ENCODE data around the gene SLC4A4. TPM values are rescaled to one million over a fixed set of nuclear protein-coding genes. Genes with fewer than 3 reads are reported as not detected.

The SLC4A4 gene
- total RNA-seq, 1 experiment from 2014 or later, result 0.92 TPM

GRCh38 chr4:71389149-71389827 is 50.5 kb downstream of the SLC4A4 start:
- H2BK20ac ChIP-seq (ENCODE audit: low read depth, low read length, poor library complexity, severe bottlenecking), result no peak overlapping the region
- no peaks in the 10 kb centered on the region for H3K23me2 ChIP-seq (ENCODE audit: insufficient read length, low read depth, low read length, poor library complexity, severe bottlenecking)
- no peaks in the 10 kb centered on the region for H3K9me3 ChIP-seq (ENCODE audit: control insufficient read depth, low read depth, low read length)
- no peak overlapping the region for H3K4me2 ChIP-seq (ENCODE audit: insufficient read depth, insufficient read length, low read length)
- no peak overlapping the region for H3K23ac ChIP-seq (ENCODE audit: insufficient read length, low read depth, low read length)
- no peak for TF ChIP-seq CTCF (conservative IDR thresholded peaks at IDR 0.05)
- no peaks in the 10 kb centered on the region for H3K27me3 ChIP-seq (ENCODE audit: insufficient read depth, low read length)
- H2BK12ac ChIP-seq (ENCODE audit: insufficient read length, low read depth, low read length), result no peak overlapping the region
- H2BK120ac ChIP-seq (ENCODE audit: low read depth, low read length, poor library complexity, severe bottlenecking), result no peak overlapping the region
- no peaks in the 10 kb centered on the region for H4K20me1 ChIP-seq (ENCODE audit: control insufficient read depth, insufficient read depth, insufficient read length)
- H3K4me3 Mint-ChIP-seq, result no peak overlapping the region
- H3K27ac ChIP-seq (ENCODE audit: insufficient read length, low read depth, low read length), result no peak overlapping the region
- no peak overlapping the region for H3K56ac ChIP-seq (ENCODE audit: insufficient read length, low read depth, low read length)
- H3K27me3 Mint-ChIP-seq (ENCODE audit: low read depth), result no peaks in the 10 kb centered on the region
- no peak overlapping the region for H2BK15ac ChIP-seq (ENCODE audit: low read depth, low read length)
- no peak overlapping the region for H3K4ac ChIP-seq (ENCODE audit: low read depth, low read length)
- peaks cover 13 to 15% of the 10 kb centered on the region in 2 experiments for H3K4me1 Mint-ChIP-seq
- peaks cover 0 to 11% (median 4%) of the 10 kb centered on the region in 3 experiments; a peak in 4 of 7 replicates for H3K36me3 Mint-ChIP-seq (ENCODE audit: insufficient read depth in 1 of 3, low read depth in 3 of 3)
- H3K9me3 Mint-ChIP-seq, result peaks cover 0 to 2% of the 10 kb centered on the region in 2 experiments; a peak in 1 of 5 replicates
- H3K79me2 ChIP-seq (ENCODE audit: insufficient read depth, low read length), result no peaks in the 10 kb centered on the region
- H3K79me1 ChIP-seq (ENCODE audit: insufficient read depth, low read depth, low read length, poor library complexity, severe bottlenecking), result no peaks in the 10 kb centered on the region
- no peak overlapping the region for H4K8ac ChIP-seq (replicated peaks; ENCODE audit: insufficient read length, low read depth, low read length)
- no peak overlapping the region for H2BK5ac ChIP-seq (ENCODE audit: insufficient read length, low read length)
- WGBS (ENCODE audit: extremely low coverage, insufficient read length, low lambda C conversion rate), result no CpG with 5 or more reads among the region's 2 CpGs
- H2AK5ac ChIP-seq (ENCODE audit: insufficient read length, low read length), result no peak overlapping the region
- H3K27ac Mint-ChIP-seq, result peak overlapping the region in 1 of 3 experiments; percentile 47; a peak in 2 of 7 replicates
- no peak overlapping the region for H3K18ac ChIP-seq (ENCODE audit: insufficient read length, low read depth, low read length)
- no peak overlapping the region for H2AFZ ChIP-seq (ENCODE audit: low read length)
- H4K91ac ChIP-seq (ENCODE audit: insufficient read length, low read depth, low read length), result no peak overlapping the region
- no peak overlapping the region for H3K14ac ChIP-seq (ENCODE audit: insufficient read depth, low read length)
- no peak overlapping the region for H3T11ph ChIP-seq (ENCODE audit: low read length)
- no peak for DNase-seq
- H3K9ac ChIP-seq (ENCODE audit: extremely low read depth, insufficient read length, low read length), result no peak overlapping the region
- no peak overlapping the region for H4K5ac ChIP-seq (ENCODE audit: insufficient read length, low read depth, low read length)
- H3K4me1 ChIP-seq (ENCODE audit: insufficient read depth, low read length), result peaks cover under 1% of the 10 kb centered on the region; the same call in 1 of the 2 replicates

Data from H9 (cell line).